Stimulated activated naive CD4-positive, alpha-beta T cell (primary cell): Measurements from ENCODE around the gene LAMB1.
A peak's percentile ranks its signal among the peaks of the same experiment; 100 is the strongest.
"Not testable (repeated sequence)": the region's sequence is repeated elsewhere in the genome, so short reads cannot be mapped to it uniquely, and the experiment has no call there.

Experiments used
- DNase-seq, 6 experiments: peaks; one replicate each; lab custom pipeline; 2025; lab: John Stamatoyannopoulos, UW

Gene LAMB1

GRCh38 chr7:107917763-107918651 is 85.0 kb downstream of the LAMB1 start:
- DNase-seq = no peak

GRCh38 chr7:107915541-107915940 is 87.4 kb downstream of the LAMB1 start:
- no peak for DNase-seq

- no peak for DNase-seq
Measured at GRCh38 chr7:107914831-107915230, 88.1 kb downstream of the LAMB1 start.

GRCh38 chr7:107913851-107914250 is 89.1 kb downstream of the LAMB1 start:
- DNase-seq = no peak

GRCh38 chr7:107911981-107912380 is 91.0 kb downstream of the LAMB1 start:
- DNase-seq = no peak

- DNase-seq = no peak
Measured at GRCh38 chr7:107909445-107909844, 93.5 kb downstream of the LAMB1 start.

- no peak for DNase-seq
Measured at GRCh38 chr7:107907790-107908189, 95.2 kb downstream of the LAMB1 start.

- DNase-seq = no peak
Measured at GRCh38 chr7:107902381-107902780, 100.6 kb downstream of the LAMB1 start.

GRCh38 chr7:107900496-107901015 is 102.4 kb downstream of the LAMB1 start:
- no peak for DNase-seq

GRCh38 chr7:107898997-107899594 is 103.9 kb downstream of the LAMB1 start:
- DNase-seq = no peak

GRCh38 chr7:107892367-107892741 is 110.6 kb downstream of the LAMB1 start:
- not testable (repeated sequence) for DNase-seq

- peak in 2 of 6 experiments; percentile 23 to 38 for DNase-seq
Measured at GRCh38 chr7:107891636-107892366, 111.2 kb downstream of the LAMB1 start.

GRCh38 chr7:107890962-107891635 is 111.9 kb downstream of the LAMB1 start, which contains the start of gene DLD:
Gene DLD (plus strand): TSS chr7:107891183. CDS start chr7:107891251, 68 bp downstream.
- peak; percentile 87 to 93 (median 90) for DNase-seq

GRCh38 chr7:107890493-107890961 is 112.4 kb downstream of the LAMB1 start:
- no peak for DNase-seq

GRCh38 chr7:107889992-107890391 is 113.0 kb downstream of the LAMB1 start:
- DNase-seq = no peak

- DNase-seq = not testable (repeated sequence)
Measured at GRCh38 chr7:107887827-107888226, 115.1 kb downstream of the LAMB1 start.

- DNase-seq = no peak
Measured at GRCh38 chr7:107884066-107884818, 118.7 kb downstream of the LAMB1 start.

- DNase-seq = no peak
Measured at GRCh38 chr7:107882766-107883165, 120.2 kb downstream of the LAMB1 start.

GRCh38 chr7:107879400-107880035 is 123.4 kb downstream of the LAMB1 start:
- DNase-seq = peak in 2 of 6 experiments; percentile 33 to 49

- DNase-seq = no peak
Measured at GRCh38 chr7:107878636-107879035, 124.3 kb downstream of the LAMB1 start.
